Fibroblast of gingiva (primary cell): ENCODE data around the gene LTO1.

Experiments used
- DNase-seq: peaks from one replicate; pipeline ENCODE4 v3.0.0-alpha.2; 2011; ENCODE audit warnings: low read depth

Gene LTO1

DNA sequence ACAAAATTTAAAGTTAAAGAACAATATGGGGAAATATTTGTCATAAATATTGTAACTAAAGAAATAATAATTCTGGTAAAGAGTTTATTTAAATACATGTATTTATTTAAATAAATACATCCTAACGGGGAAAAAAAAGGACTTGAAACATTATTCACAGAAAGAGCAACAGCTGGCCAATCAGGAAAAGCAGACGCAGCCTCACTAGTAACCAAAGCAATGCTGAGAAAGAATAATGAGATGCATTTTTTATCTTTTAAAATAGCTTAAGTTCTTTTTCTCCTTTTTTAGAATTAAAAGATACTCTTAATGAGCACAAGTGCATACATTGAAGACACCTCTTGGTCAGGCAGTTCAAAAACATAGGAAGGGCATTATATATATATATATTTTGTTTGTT, 2.6 kb upstream of the LTO1 start:
- DNase-seq: no peak

DNA sequence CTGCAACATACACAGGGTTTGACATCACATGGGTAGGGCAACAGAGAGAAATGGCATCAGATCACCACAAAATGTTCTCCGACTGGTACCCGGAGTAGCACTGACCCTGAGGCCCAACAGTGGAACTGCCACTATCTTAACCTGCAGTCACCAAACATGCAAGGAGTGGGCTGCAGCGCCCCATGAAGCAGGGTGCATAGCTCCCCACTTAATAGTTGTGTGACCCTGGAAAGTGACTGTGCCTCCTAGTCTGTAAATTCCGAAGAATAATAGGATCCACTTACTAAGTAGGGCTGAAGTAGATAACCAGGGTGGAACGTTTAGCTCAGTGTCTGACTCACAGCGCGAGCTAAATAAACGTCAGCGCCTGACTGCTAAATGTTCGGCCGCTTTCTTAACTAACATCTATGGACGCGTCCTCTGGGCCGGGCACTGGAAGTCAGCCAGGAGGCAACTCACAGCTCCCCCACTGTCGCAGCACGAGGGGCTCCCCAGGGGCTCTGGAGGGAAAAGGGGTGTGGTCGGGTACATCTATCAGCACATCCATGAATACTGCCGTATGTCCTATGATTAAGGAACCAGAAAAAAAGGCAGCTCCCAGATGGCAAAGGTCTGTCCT, 777 bp downstream of the LTO1 start:
- DNase-seq: peak; percentile 73

DNA sequence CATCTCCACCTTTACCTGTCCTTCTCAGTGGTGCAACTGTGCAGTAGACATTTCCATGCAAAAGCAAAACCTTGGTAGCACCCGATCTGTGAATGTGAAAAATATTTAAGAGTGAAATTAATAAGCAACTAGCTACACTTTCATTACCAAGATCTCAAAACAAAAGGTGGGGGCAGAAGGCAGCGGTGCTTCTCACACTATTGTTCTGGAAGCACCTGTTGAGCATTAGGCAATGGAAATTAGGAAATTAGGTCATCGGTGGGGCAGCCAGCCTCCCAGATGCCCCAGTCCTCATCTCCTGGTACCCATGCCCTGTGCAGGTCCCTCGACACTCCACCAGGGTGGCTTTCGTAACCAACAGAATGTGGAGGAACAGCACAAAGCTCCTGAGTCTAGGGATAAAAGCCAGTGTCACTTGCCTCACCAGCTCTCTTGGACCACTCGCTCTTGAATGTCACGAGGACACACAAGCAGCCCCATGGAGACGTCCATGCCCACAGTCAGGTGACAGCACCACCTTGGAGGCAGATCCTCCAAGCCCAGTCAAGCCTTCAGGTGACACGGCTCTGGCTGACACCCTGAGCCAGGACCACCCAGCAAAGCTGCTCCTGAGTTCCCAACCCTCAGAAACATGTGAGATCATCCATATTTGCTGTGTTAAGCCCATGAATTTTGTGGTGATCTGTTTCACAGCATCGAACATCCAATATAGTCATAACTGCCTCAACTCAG, 3.3 kb downstream of the LTO1 start:
- DNase-seq: no peak

DNA sequence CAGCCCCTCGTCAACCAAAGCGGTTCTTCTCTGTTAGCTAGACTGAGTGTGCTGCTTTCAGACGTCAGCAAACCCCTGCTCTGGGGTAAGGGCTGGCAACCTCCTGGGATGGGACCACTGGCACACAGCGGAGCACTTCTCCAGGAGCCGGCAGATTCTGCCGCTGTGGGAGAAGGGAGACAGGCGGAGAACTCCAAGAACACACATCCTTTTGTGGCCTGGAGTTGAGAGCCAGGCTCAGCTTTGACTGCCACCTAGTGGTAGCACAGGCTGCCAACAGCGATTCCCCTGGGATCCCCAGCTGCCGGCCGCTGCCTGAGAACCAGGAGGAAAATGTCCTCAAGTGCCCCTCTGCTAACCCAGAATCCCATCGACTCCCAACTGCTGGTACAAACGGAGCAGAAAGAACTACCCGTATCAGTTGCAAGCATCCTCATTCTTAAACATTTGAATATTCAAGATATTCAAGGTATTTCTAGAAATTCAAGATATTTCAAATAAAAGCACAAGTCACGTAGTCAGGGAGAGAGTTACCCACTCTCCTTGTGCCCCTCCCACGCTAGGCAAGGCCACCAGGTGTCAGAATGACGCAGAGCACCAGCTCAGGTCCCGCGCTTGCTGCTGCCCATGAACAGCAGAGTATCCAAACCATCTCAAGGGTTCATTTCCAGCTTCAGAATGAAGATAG, 4.9 kb downstream of the LTO1 start:
- peak; percentile 81 for DNase-seq

DNA sequence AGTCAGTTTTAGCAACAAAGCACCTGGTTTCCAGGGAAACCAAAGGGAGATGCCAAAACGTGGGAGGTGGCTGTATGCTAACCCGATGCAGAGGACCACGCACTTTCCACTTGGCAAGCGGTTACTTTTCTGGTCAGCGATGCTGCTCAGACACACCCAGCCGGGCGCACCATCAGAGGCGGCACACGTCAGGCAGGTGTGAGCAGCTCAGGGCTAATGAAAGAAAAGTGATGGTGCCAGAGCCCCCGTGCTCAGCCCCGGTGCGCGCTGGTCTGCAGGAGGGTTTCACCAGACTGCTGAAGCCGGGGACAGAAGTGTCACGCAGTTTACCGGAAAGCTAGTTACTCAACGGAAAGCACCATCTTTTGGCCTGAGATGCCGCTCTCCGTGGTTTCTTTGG, 5.7 kb downstream of the LTO1 start:
- no peak for DNase-seq

DNA sequence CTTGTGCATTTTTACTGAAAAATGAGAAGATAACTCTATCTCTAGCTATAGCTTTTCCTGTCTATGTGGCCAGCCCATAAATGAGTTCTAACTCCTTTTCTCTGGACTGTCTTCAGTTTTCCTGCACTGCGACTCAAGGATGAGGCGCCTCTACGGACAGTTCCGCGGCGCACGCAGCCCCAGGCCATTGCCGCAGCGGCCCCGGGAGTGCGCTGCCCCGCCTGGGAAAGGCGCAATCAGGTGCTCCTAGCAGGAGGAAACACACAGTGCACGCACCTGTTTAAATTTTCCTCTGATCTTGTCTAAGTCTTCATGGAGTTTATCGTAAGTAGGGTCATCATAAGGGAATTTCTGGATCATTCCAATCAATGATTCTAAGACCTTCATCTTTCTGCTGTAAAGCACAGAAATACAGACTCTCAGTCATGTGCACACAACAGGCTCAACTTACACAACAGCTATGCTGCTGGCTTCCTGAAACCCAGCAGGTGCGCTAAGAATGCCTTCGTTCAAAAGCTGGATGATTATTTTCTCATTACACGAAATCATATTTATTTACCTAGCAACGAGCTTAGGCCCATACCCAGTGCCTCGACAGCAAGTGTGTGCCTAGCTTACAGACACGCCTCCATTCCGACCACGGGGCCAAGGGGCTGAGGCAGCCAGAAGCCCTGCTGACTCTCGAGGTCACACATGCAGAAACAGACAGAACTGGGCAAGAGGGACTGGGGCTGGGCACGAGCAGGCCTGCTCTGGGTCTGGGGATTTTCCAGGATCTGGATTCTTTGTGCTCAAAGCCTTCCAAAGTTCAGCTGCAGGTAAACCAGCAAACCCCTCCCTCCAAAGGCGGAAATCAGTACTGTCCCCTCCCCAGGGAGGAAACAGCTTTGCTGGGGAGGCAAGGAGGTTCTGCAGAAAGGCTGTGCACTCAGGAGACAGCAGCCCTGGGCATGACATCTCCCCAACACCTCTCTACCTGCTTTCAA, 7.2 kb downstream of the LTO1 start:
- DNase-seq: no peak

DNA sequence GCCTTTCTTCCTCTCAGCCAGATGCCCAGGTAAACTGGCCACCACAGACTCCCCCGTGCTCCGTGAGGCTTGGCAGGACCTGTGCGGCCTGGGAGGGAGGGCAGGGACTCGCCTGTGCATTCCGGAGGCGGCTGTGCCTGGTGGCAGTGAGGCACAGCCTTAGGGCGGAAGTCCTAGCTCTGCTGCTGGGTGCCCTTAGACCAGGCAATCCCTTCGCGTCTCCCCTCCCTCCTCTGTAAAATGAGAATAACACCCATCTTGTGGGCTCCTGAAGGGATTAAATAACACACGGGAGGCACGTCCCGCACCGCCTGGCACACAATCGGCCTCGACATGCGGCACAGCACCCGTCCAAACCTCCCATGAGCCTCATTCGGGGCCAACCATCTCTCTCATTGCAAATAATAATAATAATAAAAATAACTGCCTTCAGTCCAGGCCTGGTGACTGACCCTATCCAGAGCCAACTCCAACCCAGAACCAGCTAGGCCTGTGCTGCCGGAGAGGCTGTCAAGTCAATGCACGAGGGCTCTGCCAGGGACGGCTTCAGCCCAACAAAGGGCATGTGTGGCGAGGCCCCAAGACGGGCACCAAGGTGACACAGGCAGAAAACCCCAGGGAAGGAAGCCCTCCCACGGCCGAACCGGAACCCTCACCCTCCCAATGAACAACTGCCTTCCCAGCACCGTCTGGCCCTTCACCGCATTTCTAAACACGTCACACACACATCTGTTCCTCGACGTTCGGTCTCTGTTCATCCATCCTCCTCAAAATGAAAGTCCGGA, 8.2 kb downstream of the LTO1 start:
- no peak for DNase-seq

DNA sequence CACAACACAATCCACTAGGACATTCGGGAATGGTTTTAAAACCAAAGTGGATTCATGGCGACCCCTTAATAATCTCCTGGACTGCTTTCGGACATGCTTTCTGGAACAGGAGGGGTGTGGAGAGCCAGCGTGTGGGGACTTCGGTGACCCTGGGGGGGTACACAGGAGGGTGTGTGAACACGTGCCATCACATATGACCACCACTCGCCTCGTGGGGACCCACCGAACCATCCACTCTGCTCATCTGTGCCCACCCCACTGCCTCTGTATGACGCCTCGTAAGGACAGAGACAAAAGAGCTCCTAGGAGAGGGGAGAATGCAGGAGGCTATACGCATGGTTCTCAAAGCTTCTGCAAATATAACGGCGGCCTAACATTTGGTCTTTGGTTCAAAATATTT, 8.9 kb downstream of the LTO1 start:
- no peak for DNase-seq

DNA sequence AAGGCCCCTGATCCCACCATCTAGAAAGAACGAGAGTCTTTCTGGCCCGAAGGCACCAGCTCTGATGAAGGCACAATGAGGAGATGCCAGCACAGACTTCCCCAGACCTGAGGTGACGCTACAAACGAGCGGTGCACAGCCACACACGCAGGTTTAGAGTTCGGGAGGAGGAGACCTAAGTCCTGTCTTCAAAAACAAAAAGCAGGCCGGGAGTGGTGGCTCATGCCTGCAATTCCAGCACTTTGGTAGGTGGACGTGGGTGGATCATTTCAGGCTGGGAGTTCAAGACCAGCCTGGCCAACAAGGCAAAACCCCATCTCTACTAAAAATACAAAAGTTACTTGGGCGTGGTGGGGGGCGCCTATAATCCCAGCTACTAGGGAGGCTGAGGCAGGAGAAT, 9.5 kb downstream of the LTO1 start:
- no peak for DNase-seq

DNA sequence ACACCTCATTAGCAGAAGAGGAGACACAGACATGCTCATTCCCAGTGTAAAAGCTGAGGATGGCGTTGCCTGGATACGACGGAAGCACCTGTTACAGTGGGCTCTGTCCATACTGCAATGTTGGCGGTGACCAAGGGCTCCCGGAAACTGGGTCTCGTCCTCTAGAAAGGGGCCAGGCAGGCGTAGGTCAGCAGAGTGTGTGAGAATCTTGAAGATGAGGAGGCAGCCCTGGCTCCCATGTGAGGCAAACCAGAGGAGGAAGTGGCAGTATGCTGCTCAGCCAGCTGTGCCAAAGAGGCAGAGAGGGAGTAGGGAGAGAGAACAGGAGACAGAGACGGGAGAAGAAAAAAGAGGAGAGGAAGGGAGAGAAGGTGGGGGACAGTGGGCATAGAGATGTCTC, 10.3 kb downstream of the LTO1 start:
- no peak for DNase-seq

DNA sequence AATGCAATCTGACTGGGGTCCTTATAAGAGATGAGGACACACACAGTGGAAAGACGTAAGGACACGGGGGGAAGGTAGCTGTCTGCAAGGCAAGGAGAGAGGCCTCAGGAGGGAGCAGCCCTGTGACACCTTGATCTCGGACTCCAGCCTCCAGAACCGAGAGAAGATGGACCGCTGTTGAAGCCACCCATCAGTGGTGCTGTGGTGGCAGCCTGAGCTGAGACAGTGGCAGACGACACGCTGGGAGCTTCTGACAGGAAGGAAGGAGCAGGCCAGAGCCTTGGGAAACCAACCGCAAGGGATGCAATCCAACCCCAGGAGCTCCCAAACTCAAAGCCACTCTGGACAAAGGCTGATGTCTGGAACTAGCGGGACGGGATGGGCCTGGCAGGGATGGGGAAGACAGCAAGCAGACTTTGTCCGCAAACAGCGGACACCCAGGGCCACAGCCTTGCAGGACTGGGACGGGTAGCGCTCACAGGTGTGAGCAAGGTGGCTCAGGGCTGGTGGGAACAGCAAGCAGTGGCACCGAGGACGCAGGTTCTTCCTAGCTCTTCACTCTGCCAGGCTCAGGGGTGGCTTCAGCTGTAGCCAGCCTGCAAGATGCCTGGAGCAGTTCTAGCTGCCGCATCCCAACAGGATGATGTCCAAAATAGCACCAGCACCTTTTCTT, 10.9 kb downstream of the LTO1 start:
- DNase-seq: no peak

DNA sequence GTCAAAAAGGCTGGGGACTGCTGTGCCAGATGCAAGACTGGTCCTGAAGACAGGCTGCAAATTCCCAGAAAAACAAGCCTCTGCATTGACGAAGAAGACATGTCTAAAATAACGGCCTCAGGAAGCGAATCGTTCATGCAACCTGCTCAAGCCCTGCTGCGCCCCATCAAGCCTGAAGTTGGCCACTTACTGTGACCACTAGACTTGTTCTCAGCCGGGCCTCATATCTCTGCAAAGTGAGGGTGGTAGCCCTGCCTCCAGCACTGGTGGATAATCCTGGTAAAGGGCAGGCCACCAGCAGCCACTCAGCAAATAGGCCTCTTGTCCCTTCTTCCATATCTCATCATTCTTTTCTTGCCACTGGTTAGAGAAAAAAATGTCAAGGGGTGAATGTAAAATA, 11.8 kb downstream of the LTO1 start:
- no peak for DNase-seq

DNA sequence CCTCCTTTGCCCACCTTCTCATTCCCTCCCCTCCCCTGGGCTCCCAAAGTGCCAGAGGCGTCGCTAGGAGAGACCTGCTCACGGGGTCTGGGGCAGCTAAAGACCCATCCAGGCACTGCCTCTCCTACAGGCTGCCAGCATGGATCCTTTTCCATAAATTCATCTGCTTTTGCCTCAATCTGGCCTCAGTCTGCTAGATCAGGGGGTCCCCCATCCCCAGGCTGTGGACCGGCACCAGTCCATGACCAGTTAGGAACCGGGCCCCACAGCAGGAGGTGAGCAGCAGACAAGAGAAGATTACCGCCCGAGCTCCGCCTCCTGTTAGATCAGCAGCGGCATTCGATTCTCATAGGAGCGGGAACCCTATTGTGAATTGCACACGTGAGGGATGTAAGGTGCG, 12.3 kb downstream of the LTO1 start:
- no peak for DNase-seq

DNA sequence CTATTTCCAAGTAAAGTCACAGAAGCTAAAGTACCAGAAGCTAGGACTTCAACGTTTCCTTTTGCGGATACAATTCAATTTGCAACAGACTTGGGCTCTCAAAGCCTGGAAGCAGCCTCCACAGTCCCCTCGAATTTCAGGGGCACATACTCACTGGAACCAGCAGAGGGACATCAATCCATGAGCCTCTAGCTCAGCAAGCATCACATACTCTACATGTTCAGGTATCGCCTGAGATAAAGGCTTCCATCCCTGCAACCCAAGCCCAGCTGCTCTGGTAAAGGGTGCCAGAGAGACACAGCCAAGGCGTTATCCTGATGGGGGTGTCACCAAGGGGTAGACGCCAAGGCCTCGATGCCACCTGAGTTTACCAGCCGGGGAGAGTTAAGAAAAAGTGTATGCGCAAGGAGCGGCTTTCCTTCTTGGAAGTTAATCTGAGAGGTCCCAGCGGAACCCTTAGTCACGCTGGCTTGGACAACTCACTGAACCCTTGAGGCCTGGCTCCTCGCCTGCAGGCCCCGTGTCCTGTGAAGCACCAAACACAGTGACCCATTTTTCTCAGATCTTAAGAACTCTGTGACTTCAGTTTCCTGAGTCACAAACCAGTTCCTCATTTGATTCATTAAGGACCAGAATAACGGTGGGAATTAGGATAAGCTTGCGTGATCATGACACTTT, 13.0 kb downstream of the LTO1 start:
- peak; percentile 42 for DNase-seq

DNA sequence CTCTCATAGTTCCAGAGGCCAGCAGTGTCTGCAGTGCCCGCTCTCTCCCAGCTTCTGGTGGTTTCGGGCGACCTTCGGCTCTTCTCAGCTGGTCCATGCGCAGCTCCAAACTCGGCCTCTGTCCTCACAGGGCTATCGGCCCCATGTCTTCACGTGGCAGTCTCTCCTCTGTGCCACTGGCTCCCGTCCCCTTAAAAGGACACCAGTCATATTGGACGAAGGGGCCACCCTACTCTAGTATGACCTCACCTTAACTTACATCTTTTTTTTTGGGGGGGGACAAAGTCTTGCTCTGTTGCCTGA, 13.8 kb downstream of the LTO1 start:
- DNase-seq: no peak

DNA sequence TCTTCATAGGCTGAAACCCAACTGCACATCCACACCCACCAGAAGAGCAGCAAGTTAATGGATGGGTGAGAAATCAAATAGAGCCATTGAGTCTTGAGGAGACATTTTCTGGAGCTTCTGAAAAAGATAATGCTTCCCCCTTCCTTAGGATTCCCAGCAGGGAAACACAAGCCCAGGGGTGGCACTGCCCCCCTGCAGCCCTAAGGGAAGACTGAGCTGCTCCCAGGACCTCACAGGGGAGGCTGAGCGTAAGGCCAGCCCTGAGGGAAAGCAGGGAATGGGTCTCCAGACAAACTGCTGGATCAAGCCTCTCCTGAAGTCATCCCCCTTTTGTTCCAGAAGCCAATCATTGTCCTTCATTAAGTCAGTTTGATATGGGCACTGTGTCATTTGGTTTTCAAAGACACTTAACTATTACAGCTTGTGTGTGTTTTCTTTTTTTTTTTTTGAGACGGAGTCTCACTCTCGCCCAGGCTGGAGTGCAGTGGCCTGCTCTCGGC, 15.1 kb downstream of the LTO1 start:
- no peak for DNase-seq

DNA sequence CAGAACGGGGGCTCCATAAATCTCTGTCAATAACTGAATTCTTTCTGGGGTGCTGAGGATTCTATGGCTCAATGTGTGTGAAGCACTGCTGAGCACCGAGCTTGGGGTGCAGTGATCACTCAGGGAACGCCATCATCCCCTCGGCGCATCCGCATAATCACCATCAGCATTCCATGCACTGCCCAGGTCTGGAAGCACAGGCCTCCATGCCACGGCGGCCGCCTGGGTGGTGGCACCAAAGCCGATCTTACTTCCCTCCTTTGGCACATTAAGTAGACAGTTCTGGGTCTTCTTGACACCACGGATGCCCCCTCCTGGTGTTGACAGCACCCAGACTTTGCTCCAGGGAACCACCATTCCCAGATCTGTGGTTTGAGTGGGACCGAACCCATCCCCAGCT, 15.6 kb downstream of the LTO1 start:
- DNase-seq: no peak

DNA sequence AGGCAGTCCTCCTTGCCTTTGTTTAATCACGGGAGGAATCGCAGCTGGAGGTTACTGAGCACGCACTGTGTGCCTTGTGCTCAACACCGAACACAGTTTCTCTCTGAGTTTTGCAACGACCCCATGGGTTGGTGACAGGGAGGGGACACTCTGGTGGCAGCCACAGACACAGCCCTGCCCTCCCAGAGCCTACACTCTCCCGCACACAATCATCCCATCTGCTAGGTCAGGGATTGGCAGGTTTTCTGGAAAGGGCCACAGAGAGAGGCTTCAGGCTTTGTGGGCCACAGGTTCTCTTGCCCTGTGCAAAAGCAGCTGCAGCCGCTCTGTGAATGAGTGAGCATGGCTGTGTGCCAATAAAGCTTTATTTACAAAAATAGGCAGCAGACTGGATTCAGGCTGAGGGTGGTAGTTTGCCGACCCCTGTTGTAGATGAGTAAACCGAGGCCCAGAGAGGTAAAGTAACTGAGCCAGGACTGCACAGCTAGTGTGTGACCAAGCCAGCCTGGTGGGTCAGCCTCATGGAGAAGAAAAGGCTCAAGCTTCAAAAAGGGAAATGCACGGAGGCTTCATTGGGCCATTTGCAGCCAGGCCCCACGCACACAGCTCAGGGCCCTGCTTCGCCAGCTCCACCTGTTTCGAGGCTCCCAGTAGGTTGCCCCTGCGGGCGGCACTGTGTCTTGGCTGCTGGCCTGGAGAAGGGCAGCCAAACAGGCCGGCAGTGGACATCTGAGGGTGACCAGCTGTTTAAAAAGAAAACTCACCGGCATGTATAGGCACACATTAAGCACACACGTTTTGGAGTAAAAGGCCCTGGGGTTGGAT, 16.3 kb downstream of the LTO1 start:
- no peak for DNase-seq

DNA sequence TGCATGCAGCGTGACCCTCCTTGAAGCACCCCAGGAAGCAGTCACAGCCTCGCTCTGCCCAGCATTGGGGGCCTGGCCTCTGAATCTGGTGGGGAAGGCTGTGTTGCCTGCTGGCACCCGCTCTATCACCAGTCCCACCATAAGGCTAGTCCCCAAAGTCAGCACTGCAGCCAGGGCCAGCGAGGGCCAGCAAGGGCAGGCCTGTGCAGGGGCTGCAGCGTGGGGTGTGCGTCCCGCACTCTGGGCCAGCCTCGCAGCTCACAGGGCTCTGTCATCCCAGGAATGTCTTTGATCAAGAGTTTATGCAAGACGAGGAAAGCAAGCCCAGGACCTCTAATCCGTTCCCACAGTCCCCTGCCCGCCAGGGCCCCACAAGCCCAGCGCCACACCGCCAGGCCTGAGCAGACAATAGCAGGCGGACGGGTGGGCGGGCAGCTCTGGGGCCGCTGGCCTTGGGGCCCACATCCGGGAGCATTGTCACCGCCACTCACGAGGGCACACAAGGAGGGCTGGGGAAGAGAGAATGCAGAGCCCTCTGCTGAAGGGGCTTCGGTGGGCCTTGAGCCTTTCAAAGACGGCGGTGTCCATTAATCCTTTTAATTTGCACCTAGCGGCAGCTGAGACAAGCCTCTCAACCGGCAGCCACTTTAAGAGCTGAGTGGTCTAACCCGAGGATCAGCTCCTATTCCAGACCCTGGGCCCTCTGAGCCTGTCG, 17.1 kb downstream of the LTO1 start:
- no peak for DNase-seq
